ENCODE data around the gene ALKBH1. TPM values are rescaled to one million over a fixed set of nuclear protein-coding genes. Genes with fewer than 3 reads are reported as not detected.

The ALKBH1 gene
- total and polyA plus RNA-seq, 7 donors, result 7.7 to 17.6 (median 9.8) TPM

DNA sequence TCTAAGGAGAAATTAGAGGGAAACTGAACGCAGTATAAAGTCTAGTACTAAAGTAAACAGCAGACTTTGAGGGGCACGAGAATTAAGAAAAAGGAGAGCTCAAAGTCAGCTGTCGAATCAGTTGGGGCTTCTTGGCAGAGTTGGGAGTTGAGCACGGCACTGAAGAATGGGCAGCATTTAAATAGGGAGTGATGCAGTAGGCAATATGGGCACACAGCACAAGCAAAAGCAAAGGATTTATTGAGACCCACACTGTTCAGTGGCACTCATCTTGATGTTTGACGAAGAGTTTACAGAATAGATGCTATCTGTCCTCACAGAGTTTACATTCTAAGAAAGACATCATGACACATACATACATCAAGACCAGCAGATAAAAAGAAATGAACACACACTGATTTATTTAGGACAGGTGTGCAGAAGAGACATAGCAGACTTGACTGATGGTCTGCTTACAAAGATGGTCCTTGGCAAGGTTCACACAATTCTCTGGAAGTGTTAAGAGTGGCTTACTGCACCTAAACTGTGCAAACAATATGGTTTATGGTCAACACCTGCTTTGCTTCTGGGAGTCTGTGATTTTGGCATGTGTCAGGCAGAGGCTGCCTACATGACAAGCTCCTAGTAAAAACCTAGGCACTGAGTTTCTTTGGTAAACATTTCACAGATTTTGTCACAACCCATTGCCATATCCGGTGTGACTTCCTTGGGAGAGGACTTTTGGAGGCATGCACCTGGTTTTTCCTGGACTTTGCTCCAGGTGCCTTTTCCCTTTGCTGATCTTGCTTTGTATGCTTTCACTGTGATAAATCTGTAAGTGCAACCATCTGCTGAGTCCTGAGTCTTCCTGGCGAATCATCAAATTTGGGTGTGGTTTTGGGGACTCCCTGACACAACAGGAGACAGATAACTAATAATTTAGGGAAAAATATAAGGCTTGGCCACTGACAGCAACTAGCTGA, 26.3 kb downstream of the ALKBH1 start:
- WGBS, 3 donors, result 62 to 73% (median 63%) methylated on average over 7 of the region's 7 CpGs
- no peaks in the 10 kb centered on the region for H3K9me3 ChIP-seq
- H3K4me3 ChIP-seq, result no peak overlapping the region
- H3K36me3 ChIP-seq (ENCODE audit: insufficient read depth in 1 of 2, low read depth in 1 of 2), result peaks cover 0 to 50% of the 10 kb centered on the region in 2 donors
- peaks cover 17% of the 10 kb centered on the region for H3K4me1 ChIP-seq
- intact Hi-C loops (cut with DNase I), result no loop called here
- H3K27ac ChIP-seq, result peak overlapping the region; percentile 67
- TF ChIP-seq, protein P1, sequence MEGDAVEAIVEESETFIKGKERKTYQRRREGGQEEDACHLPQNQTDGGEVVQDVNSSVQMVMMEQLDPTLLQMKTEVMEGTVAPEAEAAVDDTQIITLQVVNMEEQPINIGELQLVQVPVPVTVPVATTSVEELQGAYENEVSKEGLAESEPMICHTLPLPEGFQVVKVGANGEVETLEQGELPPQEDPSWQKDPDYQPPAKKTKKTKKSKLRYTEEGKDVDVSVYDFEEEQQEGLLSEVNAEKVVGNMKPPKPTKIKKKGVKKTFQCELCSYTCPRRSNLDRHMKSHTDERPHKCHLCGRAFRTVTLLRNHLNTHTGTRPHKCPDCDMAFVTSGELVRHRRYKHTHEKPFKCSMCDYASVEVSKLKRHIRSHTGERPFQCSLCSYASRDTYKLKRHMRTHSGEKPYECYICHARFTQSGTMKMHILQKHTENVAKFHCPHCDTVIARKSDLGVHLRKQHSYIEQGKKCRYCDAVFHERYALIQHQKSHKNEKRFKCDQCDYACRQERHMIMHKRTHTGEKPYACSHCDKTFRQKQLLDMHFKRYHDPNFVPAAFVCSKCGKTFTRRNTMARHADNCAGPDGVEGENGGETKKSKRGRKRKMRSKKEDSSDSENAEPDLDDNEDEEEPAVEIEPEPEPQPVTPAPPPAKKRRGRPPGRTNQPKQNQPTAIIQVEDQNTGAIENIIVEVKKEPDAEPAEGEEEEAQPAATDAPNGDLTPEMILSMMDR (IDR thresholded peaks at IDR 0.05), result no peak
- peak; percentile 55 to 71 (median 62) for ATAC-seq
- no peaks in the 10 kb centered on the region for H3K27me3 ChIP-seq (ENCODE audit: insufficient read depth in 3 of 3, low read length in 2 of 3)
- no peak for DNase-seq

DNA sequence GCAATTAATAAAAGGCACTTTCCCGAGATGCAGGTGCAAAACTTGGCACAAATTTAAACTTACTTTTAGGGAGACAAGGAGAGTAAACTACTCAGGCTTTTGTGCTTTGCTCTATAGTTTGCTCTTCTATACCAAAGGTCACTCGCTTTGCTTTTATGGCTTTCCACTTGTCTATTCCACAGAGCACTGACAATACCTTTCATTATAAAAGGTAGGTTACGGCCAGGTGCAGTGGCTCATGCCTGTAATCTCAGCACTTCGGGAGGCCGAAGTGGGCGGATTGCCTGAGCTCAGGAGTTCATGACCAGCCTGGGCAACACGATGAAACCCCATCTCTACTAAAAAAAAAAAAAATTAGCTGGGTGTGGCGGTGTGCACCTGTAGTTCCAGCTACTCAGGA, 32.9 kb downstream of the ALKBH1 start:
- WGBS, 3 donors, result 82 to 93% (median 91%) methylated on average over 8 of the region's 8 CpGs
- Histone ChIP-seq H3K27me3 (ENCODE audit: insufficient read depth in 3 of 3, low read length in 2 of 3) (no peaks in the 10 kb centered on the region), H3K4me1 (no peaks in the 10 kb centered on the region), H3K4me3 (no peak overlapping the region), H3K9me3 (no peaks in the 10 kb centered on the region), H3K36me3 (ENCODE audit: insufficient read depth in 1 of 2, low read depth in 1 of 2) (peaks cover 3 to 76% of the 10 kb centered on the region in 2 donors), H3K27ac (no peak overlapping the region)
- no peak for ATAC-seq
- DNase-seq, result no peak
- TF ChIP-seq, protein P1 (IDR thresholded peaks at IDR 0.05), result no peak
- intact Hi-C loops (cut with DNase I), result no loop called here

DNA sequence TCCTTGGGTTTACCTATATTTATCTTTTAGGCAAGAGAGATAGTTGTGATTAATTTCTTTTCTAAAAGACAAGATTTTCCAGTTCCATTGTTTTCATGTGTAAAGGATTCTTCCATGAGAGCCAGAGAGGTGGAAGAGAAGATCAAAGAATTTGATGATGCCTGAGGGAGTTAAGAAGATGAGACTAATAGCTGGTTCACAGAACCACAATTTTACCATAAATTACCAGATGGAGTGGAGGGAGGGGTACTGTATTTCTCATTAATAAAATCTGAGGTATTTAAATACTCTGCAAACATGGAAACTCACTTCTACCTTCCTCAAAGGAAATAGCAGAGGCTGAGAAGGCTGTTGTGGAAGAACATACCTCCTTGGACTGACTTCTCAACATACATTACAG, 34.6 kb downstream of the ALKBH1 start:
- intact Hi-C loops (cut with DNase I), result no loop called here
- ATAC-seq, result no peak

DNA sequence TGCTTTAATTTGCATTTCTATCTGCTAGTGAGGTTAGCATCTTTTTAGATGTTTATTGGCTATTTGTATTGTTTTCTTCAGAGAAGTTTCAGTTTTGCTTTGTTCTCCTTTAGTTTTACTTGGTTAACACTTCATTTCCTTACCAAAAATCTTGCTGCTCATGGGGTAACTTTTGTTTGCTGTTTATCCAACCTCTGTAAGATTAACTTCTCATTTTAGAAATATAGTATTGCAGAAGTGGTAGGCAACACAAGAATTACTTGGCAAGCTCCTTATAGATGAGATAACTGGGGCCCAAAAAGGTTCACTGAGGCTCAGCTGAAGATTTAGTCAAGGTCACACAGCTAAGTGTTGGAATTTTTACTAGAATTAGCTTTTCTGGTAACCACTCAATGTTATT, 40.5 kb downstream of the ALKBH1 start:
- peaks cover 0 to 5% of the 10 kb centered on the region in 2 donors for H3K36me3 ChIP-seq (ENCODE audit: insufficient read depth in 1 of 2, low read depth in 1 of 2)
- H3K27ac ChIP-seq, result no peak overlapping the region
- ATAC-seq, result no peak
- TF ChIP-seq, protein P1 (IDR thresholded peaks at IDR 0.05), result no peak
- no peak for DNase-seq
- no peak overlapping the region for H3K4me3 ChIP-seq
- no peaks in the 10 kb centered on the region for H3K4me1 ChIP-seq
- intact Hi-C loops (cut with DNase I), result no loop called here
- H3K27me3 ChIP-seq (ENCODE audit: insufficient read depth in 3 of 3, low read length in 2 of 3), result no peaks in the 10 kb centered on the region
- H3K9me3 ChIP-seq, result no peaks in the 10 kb centered on the region

More for the DNA sequence above, 34.6 kb downstream of the ALKBH1 start:
- Histone ChIP-seq H3K9me3 (no peaks in the 10 kb centered on the region), H3K36me3 (ENCODE audit: insufficient read depth in 1 of 2, low read depth in 1 of 2) (peaks cover 3 to 59% of the 10 kb centered on the region in 2 donors), H3K27me3 (ENCODE audit: insufficient read depth in 3 of 3, low read length in 2 of 3) (no peaks in the 10 kb centered on the region), H3K4me3 (no peak overlapping the region), H3K4me1 (no peaks in the 10 kb centered on the region), H3K27ac (no peak overlapping the region)
- DNase-seq, result no peak
- TF ChIP-seq, protein P1 (IDR thresholded peaks at IDR 0.05), result no peak
